Measurements from ENCODE around the gene OSBPL7. TPM values are rescaled to one million over a fixed set of nuclear protein-coding genes. Genes with fewer than 3 reads are reported as not detected.

OSBPL7 gene
- total and polyA plus RNA-seq, 4 donors: 0.51 to 2.4 (median 1.4) TPM

DNA sequence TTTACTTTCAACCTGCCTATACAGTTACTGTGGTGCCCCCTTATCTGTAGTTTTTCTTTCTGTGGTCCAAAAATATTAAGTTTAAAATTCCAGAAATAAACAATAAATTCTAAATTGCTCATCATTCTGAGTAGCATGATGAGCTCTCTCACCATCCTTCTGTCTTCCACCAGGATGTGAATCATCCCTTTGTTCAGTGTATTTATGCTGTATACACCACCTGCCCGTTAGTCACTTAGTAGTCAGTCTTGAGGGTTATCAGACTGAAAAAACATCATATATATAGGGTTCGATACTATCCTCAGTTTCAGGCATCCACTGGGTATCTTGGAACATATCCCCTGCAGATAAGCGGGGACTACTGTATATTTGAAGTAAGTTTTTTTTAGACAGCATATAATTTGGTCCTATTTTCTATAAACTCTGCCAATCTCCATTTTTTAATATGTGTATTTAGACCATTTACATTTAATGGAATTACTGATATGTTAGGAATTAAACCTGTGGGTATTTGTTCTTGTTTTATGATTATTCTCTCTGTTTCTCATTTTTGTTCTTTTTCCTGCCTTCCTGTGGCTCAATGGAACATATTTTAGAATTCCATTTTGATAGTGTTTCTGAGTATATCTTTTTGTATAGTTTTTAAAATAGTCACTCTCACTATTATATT lies 57.5 kb downstream of the OSBPL7 start:
- Histone ChIP-seq H3K9ac (ENCODE audit: low read depth in 1 of 2, low read length in 2 of 2) (no peak overlapping the region), H3K9me3 (ENCODE audit: control insufficient read depth in 4 of 4, low read length in 3 of 4) (peaks cover 5 to 18% (median 8%) of the 10 kb centered on the region in 4 donors), H3K27me3 (ENCODE audit: control insufficient read depth in 4 of 4, insufficient read depth in 4 of 4, low read length in 3 of 4) (peaks cover 0 to 2% (median 0%) of the 10 kb centered on the region in 4 donors), H3K4me1 (ENCODE audit: control insufficient read depth in 4 of 4, insufficient read depth in 4 of 4, low read length in 3 of 4) (no peaks in the 10 kb centered on the region), H3K4me3 (ENCODE audit: low read depth in 1 of 3, low read length in 3 of 3) (no peak overlapping the region), H3K27ac (ENCODE audit: low read depth in 1 of 2, low read length in 2 of 2) (no peak overlapping the region), H3K36me3 (ENCODE audit: control insufficient read depth in 4 of 4, insufficient read depth in 3 of 4, low read depth in 1 of 4, low read length in 3 of 4) (no peaks in the 10 kb centered on the region)
- WGBS: 76% methylated on average over 3 of the region's 3 CpGs
- TF ChIP-seq FOXA1 (IDR thresholded peaks at IDR 0.05): no peak
- TF ChIP-seq, protein P1, sequence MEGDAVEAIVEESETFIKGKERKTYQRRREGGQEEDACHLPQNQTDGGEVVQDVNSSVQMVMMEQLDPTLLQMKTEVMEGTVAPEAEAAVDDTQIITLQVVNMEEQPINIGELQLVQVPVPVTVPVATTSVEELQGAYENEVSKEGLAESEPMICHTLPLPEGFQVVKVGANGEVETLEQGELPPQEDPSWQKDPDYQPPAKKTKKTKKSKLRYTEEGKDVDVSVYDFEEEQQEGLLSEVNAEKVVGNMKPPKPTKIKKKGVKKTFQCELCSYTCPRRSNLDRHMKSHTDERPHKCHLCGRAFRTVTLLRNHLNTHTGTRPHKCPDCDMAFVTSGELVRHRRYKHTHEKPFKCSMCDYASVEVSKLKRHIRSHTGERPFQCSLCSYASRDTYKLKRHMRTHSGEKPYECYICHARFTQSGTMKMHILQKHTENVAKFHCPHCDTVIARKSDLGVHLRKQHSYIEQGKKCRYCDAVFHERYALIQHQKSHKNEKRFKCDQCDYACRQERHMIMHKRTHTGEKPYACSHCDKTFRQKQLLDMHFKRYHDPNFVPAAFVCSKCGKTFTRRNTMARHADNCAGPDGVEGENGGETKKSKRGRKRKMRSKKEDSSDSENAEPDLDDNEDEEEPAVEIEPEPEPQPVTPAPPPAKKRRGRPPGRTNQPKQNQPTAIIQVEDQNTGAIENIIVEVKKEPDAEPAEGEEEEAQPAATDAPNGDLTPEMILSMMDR (IDR thresholded peaks at IDR 0.05; ENCODE audit: low read depth, low read length, missing input control): no peak
- no peak for TF ChIP-seq SP1 (IDR thresholded peaks at IDR 0.05)
- TF ChIP-seq, protein P2, sequence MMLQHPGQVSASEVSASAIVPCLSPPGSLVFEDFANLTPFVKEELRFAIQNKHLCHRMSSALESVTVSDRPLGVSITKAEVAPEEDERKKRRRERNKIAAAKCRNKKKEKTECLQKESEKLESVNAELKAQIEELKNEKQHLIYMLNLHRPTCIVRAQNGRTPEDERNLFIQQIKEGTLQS (IDR thresholded peaks at IDR 0.05): no peak
- TF ChIP-seq RXRA (IDR thresholded peaks at IDR 0.05): no peak
- no peak for TF ChIP-seq FOXA2 (IDR thresholded peaks at IDR 0.05)
- no peak for DNase-seq (ENCODE audit: low spot score)

DNA sequence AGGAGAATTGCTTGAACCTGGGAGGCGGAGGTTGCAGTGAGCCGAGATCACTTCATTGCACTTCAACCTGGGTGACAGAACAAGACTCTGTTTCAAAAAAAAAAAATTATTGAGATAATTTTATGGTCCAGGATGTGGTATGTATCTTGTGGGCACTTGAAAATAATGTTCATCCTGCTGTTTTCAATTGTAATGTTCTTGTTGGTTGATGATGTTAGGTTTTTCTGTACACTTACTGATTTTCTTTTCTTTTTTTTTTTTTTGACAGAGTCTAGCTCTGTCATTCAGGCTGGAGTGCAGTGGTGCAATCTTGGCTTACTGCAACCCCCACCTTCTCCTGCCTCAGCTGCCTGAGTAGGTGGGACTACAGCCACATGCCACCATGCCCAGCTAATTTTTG lies 58.9 kb downstream of the OSBPL7 start:
- WGBS: 81% methylated on average over 2 of the region's 2 CpGs
- H3K27me3 ChIP-seq (ENCODE audit: control insufficient read depth in 4 of 4, insufficient read depth in 4 of 4, low read length in 3 of 4): peaks cover 0 to 2% (median 0%) of the 10 kb centered on the region in 4 donors
- H3K27ac ChIP-seq (ENCODE audit: low read depth in 1 of 2, low read length in 2 of 2): no peak overlapping the region
- H3K36me3 ChIP-seq (ENCODE audit: control insufficient read depth in 4 of 4, insufficient read depth in 3 of 4, low read depth in 1 of 4, low read length in 3 of 4): no peaks in the 10 kb centered on the region
- H3K4me1 ChIP-seq (ENCODE audit: control insufficient read depth in 4 of 4, insufficient read depth in 4 of 4, low read length in 3 of 4): no peaks in the 10 kb centered on the region
- TF ChIP-seq, protein P1 (IDR thresholded peaks at IDR 0.05; ENCODE audit: low read depth, low read length, missing input control): no peak
- TF ChIP-seq GABPA (IDR thresholded peaks at IDR 0.05 in 1 of 2, conservative IDR thresholded peaks at IDR 0.05 in 1 of 2): no peak
- TF ChIP-seq JUND (IDR thresholded peaks at IDR 0.05): no peak
- no peak for TF ChIP-seq NR2F2 (IDR thresholded peaks at IDR 0.05)
- no peak for TF ChIP-seq HNF4A (conservative IDR thresholded peaks at IDR 0.05)
- TF ChIP-seq HNF4G (IDR thresholded peaks at IDR 0.05): no peak
- TF ChIP-seq FOXA2 (IDR thresholded peaks at IDR 0.05): no peak
- TF ChIP-seq, protein P2 (IDR thresholded peaks at IDR 0.05): no peak
- TF ChIP-seq, protein P3, sequence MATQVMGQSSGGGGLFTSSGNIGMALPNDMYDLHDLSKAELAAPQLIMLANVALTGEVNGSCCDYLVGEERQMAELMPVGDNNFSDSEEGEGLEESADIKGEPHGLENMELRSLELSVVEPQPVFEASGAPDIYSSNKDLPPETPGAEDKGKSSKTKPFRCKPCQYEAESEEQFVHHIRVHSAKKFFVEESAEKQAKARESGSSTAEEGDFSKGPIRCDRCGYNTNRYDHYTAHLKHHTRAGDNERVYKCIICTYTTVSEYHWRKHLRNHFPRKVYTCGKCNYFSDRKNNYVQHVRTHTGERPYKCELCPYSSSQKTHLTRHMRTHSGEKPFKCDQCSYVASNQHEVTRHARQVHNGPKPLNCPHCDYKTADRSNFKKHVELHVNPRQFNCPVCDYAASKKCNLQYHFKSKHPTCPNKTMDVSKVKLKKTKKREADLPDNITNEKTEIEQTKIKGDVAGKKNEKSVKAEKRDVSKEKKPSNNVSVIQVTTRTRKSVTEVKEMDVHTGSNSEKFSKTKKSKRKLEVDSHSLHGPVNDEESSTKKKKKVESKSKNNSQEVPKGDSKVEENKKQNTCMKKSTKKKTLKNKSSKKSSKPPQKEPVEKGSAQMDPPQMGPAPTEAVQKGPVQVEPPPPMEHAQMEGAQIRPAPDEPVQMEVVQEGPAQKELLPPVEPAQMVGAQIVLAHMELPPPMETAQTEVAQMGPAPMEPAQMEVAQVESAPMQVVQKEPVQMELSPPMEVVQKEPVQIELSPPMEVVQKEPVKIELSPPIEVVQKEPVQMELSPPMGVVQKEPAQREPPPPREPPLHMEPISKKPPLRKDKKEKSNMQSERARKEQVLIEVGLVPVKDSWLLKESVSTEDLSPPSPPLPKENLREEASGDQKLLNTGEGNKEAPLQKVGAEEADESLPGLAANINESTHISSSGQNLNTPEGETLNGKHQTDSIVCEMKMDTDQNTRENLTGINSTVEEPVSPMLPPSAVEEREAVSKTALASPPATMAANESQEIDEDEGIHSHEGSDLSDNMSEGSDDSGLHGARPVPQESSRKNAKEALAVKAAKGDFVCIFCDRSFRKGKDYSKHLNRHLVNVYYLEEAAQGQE (IDR thresholded peaks at IDR 0.05): no peak
- TF ChIP-seq, protein P4, sequence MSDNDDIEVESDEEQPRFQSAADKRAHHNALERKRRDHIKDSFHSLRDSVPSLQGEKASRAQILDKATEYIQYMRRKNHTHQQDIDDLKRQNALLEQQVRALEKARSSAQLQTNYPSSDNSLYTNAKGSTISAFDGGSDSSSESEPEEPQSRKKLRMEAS (IDR thresholded peaks at IDR 0.05): no peak
- TF ChIP-seq SP1 (IDR thresholded peaks at IDR 0.05): no peak
- TF ChIP-seq, protein P5, sequence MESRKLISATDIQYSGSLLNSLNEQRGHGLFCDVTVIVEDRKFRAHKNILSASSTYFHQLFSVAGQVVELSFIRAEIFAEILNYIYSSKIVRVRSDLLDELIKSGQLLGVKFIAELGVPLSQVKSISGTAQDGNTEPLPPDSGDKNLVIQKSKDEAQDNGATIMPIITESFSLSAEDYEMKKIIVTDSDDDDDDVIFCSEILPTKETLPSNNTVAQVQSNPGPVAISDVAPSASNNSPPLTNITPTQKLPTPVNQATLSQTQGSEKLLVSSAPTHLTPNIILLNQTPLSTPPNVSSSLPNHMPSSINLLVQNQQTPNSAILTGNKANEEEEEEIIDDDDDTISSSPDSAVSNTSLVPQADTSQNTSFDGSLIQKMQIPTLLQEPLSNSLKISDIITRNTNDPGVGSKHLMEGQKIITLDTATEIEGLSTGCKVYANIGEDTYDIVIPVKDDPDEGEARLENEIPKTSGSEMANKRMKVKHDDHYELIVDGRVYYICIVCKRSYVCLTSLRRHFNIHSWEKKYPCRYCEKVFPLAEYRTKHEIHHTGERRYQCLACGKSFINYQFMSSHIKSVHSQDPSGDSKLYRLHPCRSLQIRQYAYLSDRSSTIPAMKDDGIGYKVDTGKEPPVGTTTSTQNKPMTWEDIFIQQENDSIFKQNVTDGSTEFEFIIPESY (IDR thresholded peaks at IDR 0.05): no peak
- H3K9me3 ChIP-seq (ENCODE audit: control insufficient read depth in 4 of 4, low read length in 3 of 4): peaks cover 5 to 16% (median 8%) of the 10 kb centered on the region in 4 donors
- no peak overlapping the region for H3K4me3 ChIP-seq (ENCODE audit: low read depth in 1 of 3, low read length in 3 of 3)
- DNase-seq (ENCODE audit: low spot score): no peak
- no peak overlapping the region for H3K9ac ChIP-seq (ENCODE audit: low read depth in 1 of 2, low read length in 2 of 2)

All from liver (tissue), 9 donors.